GM12878 (cell line): Measurements from ENCODE around the gene NFYA. TPM values are rescaled to one million over a fixed set of nuclear protein-coding genes. Genes with fewer than 3 reads are reported as not detected.

Experiments used
- ATAC-seq: fragments of 200-7000 bp; cut with Tn5 transposase; 3 replicates; pipeline ENCODE4 v1.9.1; 2020; ENCODE audit warnings: mild to moderate bottlenecking, moderate library complexity
- BruUV-seq: library from RNA; stranded (reverse); fragments of 400-500 nt; replicated peaks from 2 replicates; lab custom pipeline; 2021; lab: Mats Ljungman, UMichigan
- CTCF ChIA-PET: fragments of 300-600 bp; sonication (Branson Sonifier 250); formaldehyde crosslinking; extraction: SDS; loops from one replicate; lab custom pipeline; 2021; ENCODE audit warnings: inconsistent platforms; lab: Yijun Ruan, JAX
- POLR2A ChIA-PET: fragments of 350-600 bp; formaldehyde crosslinking; extraction: SDS; loops from one replicate; lab custom pipeline; 2021; ENCODE audit warnings: inconsistent platforms; lab: Charles Lee
- RAD21 ChIA-PET: fragments of 300-600 bp; sonication (Branson Sonifier 250); formaldehyde crosslinking; loops from one replicate; lab custom pipeline; 2023; ENCODE audit warnings: antibody characterized with exemption; ENCODE audit not compliant: unreplicated experiment; lab: Charles Lee
- SMC1A ChIA-PET: fragments of 300-600 bp; sonication (Branson Sonifier 250); formaldehyde crosslinking; loops from one replicate; lab custom pipeline; 2023; ENCODE audit not compliant: unreplicated experiment, uncharacterized antibody; lab: Charles Lee
- DNase-seq: peaks from one replicate; pipeline ENCODE4 v3.0.0-alpha.2; 2011; ENCODE audit warnings: low read depth, low spot score
- FAIRE-seq: peaks from 3 replicates; lab custom pipeline; 2011; peaks lifted over from hg19 to GRCh38; lab: Jason Lieb, UNC
- H2AFZ ChIP-seq: 2 replicates; pipeline ENCODE4 v1.6.0; 2011; ENCODE audit warnings: low read depth, low read length, control low read depth; ENCODE audit not compliant: control insufficient read depth
- H3K27ac ChIP-seq: 2 replicates; pipeline ENCODE4 v1.5.1; 2011; ENCODE audit warnings: control low read depth; ENCODE audit not compliant: control insufficient read depth, insufficient read depth
- H3K27me3 ChIP-seq, 2 experiments: replicated peaks in 1 of 2; 2 replicates each; pipeline versions ENCODE4 v1.6.0 to v1.6.1; 2011; ENCODE audit warnings: low read length in 1 of 2; ENCODE audit not compliant: control insufficient read depth in 2 of 2, insufficient read depth in 2 of 2
- H3K36me3 ChIP-seq, 2 experiments: 2 replicates each; pipeline ENCODE4 v1.5.1; 2011; ENCODE audit warnings: low read length in 1 of 2; ENCODE audit not compliant: control insufficient read depth in 2 of 2, insufficient read depth in 2 of 2
- H3K4me1 ChIP-seq: 2 replicates; pipeline ENCODE4 v1.6.1; 2011; ENCODE audit warnings: mild to moderate bottlenecking, low read length, moderate library complexity, mixed read lengths; ENCODE audit not compliant: control insufficient read depth, insufficient read depth
- H3K4me2 ChIP-seq: 2 replicates; pipeline ENCODE4 v1.6.0; 2011; ENCODE audit warnings: control low read depth; ENCODE audit not compliant: control insufficient read depth, insufficient read depth
- H3K4me3 ChIP-seq: fragments of 200-600 bp; sonication (generic); 2 replicates; pipeline ENCODE4 v1.5.1; 2016
- H3K79me2 ChIP-seq: 2 replicates; pipeline ENCODE4 v1.6.0; 2011; ENCODE audit warnings: low read length; ENCODE audit not compliant: control insufficient read depth, insufficient read depth
- H3K9ac ChIP-seq: 2 replicates; pipeline ENCODE4 v1.8.0; 2011; ENCODE audit warnings: low read length, control low read depth, mixed read lengths; ENCODE audit not compliant: control insufficient read depth, insufficient read depth
- H3K9me3 ChIP-seq: replicated peaks from 3 replicates; pipeline ENCODE4 v1.5.1; 2011; ENCODE audit warnings: mild to moderate bottlenecking, low read length; ENCODE audit not compliant: control insufficient read depth, insufficient read depth
- H4K20me1 ChIP-seq: 2 replicates; pipeline ENCODE4 v1.6.0; 2011; ENCODE audit not compliant: control insufficient read depth, insufficient read depth
- BCLAF1 ChIP-seq: fragments of 450-650 bp; IDR thresholded peaks from 2 replicates; pipeline ENCODE4 v1.6.1; 2017; ENCODE audit warnings: antibody characterized with exemption, mild to moderate bottlenecking, moderate library complexity
- BHLHE40 ChIP-seq, 2 experiments: fragments of 450-650 bp in 1 of 2; IDR thresholded peaks; 2 replicates each; pipeline ENCODE4 v1.6.1; 2011 to 2017; ENCODE audit warnings: low read depth in 2 of 2, borderline replicate concordance in 1 of 2, improper control_type of control experiment in 1 of 2, low read length in 1 of 2, mild to moderate bottlenecking in 1 of 2
- CBFB ChIP-seq: IDR thresholded peaks from 2 replicates; pipeline ENCODE4 v1.6.1; 2016; ENCODE audit warnings: antibody characterized with exemption, low read depth
- CBX5 ChIP-seq: sonication (generic); IDR thresholded peaks from 2 replicates; pipeline ENCODE4 v1.6.1; 2016; ENCODE audit warnings: low read depth, moderate library complexity, mild to moderate bottlenecking, inconsistent platforms
- CTCF ChIP-seq, 3 experiments: IDR thresholded peaks in 2 of 3; conservative IDR thresholded peaks in 1 of 3; 2 replicates each; pipeline ENCODE4 v1.5.1; 2011; ENCODE audit warnings: low read depth in 3 of 3, low read length in 3 of 3, mild to moderate bottlenecking in 3 of 3, control low read depth in 2 of 3, moderate library complexity in 2 of 3, inconsistent platforms in 1 of 3, mixed read lengths in 1 of 3; ENCODE audit not compliant: control insufficient read depth in 2 of 3, insufficient read depth in 1 of 3; ENCODE audit errors: extremely low read depth in 1 of 3
- EED ChIP-seq: sonication (generic); IDR thresholded peaks from 2 replicates; pipeline ENCODE4 v1.6.1; 2016; ENCODE audit warnings: antibody characterized with exemption, low read depth
- HDAC2 ChIP-seq: fragments of 200-600 bp; sonication (generic); IDR thresholded peaks from 2 replicates; pipeline ENCODE4 v1.6.1; 2017
- LARP7 ChIP-seq: fragments of 450-650 bp; IDR thresholded peaks from 2 replicates; pipeline ENCODE4 v1.6.1; 2017; ENCODE audit warnings: mild to moderate bottlenecking
- MXI1 ChIP-seq: fragments of 150-350 bp; IDR thresholded peaks from 2 replicates; pipeline ENCODE4 v1.6.1; 2011; ENCODE audit warnings: low read depth, mild to moderate bottlenecking, inconsistent platforms, low read length, improper control_type of control experiment
- NBN ChIP-seq: fragments of 450-650 bp; IDR thresholded peaks from 2 replicates; pipeline ENCODE4 v1.6.1; 2016
- NFIC ChIP-seq: IDR thresholded peaks from 2 replicates; pipeline ENCODE4 v1.6.1; 2012; ENCODE audit warnings: low read depth, mild to moderate bottlenecking, inconsistent platforms, low read length, moderate library complexity
- NR2C2 ChIP-seq: IDR thresholded peaks from 2 replicates; pipeline ENCODE4 v1.6.1; 2011; ENCODE audit warnings: borderline replicate concordance, low read depth; ENCODE audit not compliant: control insufficient read depth, insufficient read length
- RAD21 ChIP-seq: IDR thresholded peaks from 2 replicates; pipeline ENCODE4 v1.6.1; 2011; ENCODE audit warnings: mild to moderate bottlenecking, low read depth, low read length, moderate library complexity; ENCODE audit not compliant: insufficient read depth
- RFX5 ChIP-seq: IDR thresholded peaks from 2 replicates; pipeline ENCODE4 v1.6.1; 2011; ENCODE audit warnings: low read depth, low read length, improper control_type of control experiment
- SMC3 ChIP-seq: IDR thresholded peaks from 2 replicates; pipeline ENCODE4 v1.6.1; 2011; ENCODE audit warnings: low read length, improper control_type of control experiment, borderline replicate concordance
- SRF ChIP-seq, 2 experiments: IDR thresholded peaks; 2 replicates each; pipeline ENCODE4 v1.6.1; 2011; ENCODE audit warnings: low read depth in 2 of 2, low read length in 2 of 2, mild to moderate bottlenecking in 1 of 2, moderate library complexity in 1 of 2
- TAF1 ChIP-seq: IDR thresholded peaks from 2 replicates; pipeline ENCODE4 v1.6.1; 2011; ENCODE audit warnings: mild to moderate bottlenecking, low read depth, low read length, borderline replicate concordance
- YY1 ChIP-seq: IDR thresholded peaks from 2 replicates; pipeline ENCODE4 v1.6.1; 2011; ENCODE audit warnings: low read depth, mild to moderate bottlenecking, low read length
- ZNF384 ChIP-seq: IDR thresholded peaks from 2 replicates; pipeline ENCODE4 v1.6.1; 2012; ENCODE audit warnings: low read depth, mild to moderate bottlenecking, low read length, improper control_type of control experiment, borderline replicate concordance
- WGBS: methylation state at CpG from one replicate; pipeline ENCODE4 v1.1.6; 2016; ENCODE audit warnings: low lambda C conversion rate; ENCODE audit not compliant: insufficient replicate concordance, insufficient coverage; ENCODE audit errors: missing lambda C conversion rate; 5-methylcytosine and 5-hydroxymethylcytosine counted together
- in situ Hi-C: fragments of 300-500 bp; cut with MboI; formaldehyde crosslinking; loops from 9 replicates; pipeline ENCODE4 v1.14.3; 2018; ENCODE audit warnings: mixed read lengths
- intact Hi-C: fragments of 100-400 bp; cut with micrococcal nuclease; formaldehyde crosslinking; loops from one replicate; pipeline ENCODE4 v1.14.2; 2022; ENCODE audit not compliant: unreplicated experiment
- polyA plus RNA-seq, 11 experiments: library from polyadenylated mRNA; depleted of rRNA in 4 of 11; unstranded in 6 of 11; stranded (reverse) in 5 of 11; fragments of >200 nt; fragmentation: Nextera tagmentation in 4 of 11; fragmentation: Illumina TruSeq in 1 of 11; extraction: Ambion mirVana in 4 of 11; extraction: Trizol in 1 of 11; gene quantifications; 1 replicate in 1 of 11; 2 replicates in 10 of 11; pipeline versions ENCODE4 v1.2.1 to v1.2.3, GENCODE V29; 2011 to 2016; ENCODE audit warnings: inconsistent platforms in 2 of 11, missing spikeins in 2 of 11, low read depth in 1 of 11
- total RNA-seq, 4 experiments: library from RNA; depleted of rRNA in 3 of 4; stranded (reverse); fragments of >200 nt in 3 of 4; fragmentation: Illumina TruSeq in 1 of 4; extraction: Trizol in 1 of 4; gene quantifications; 2 replicates each; pipeline versions ENCODE4 v1.2.1 to v1.2.3, GENCODE V29; 2013 to 2021

Gene NFYA
- total and polyA plus RNA-seq, 10 of the 15 experiments (the other 5 are each of a cell fraction or from before 2014, with no cell fraction given): 6.4 to 36.5 (median 19.1) TPM

- H2AFZ ChIP-seq: no peak overlapping the region
- peaks cover 0 to 10% of the 10 kb centered on the region in 2 experiments; a peak in 2 of 4 replicates for H3K36me3 ChIP-seq
- H3K79me2 ChIP-seq: peaks cover 11% of the 10 kb centered on the region
- SMC1A ChIA-PET: interaction anchor here (0.7 to 2.1 kb wide), 3 partner anchors 9 to 38 kb away, joined by 3 to 13 read pairs (median 4); no protein-coding TSS in a partner anchor
- in situ Hi-C loops (no loop called here), intact Hi-C loops (loop anchor here (1.0 kb wide), 1 partner anchor 61 kb away; no protein-coding TSS in a partner anchor)
- no peaks in the 10 kb centered on the region for H4K20me1 ChIP-seq
- POLR2A ChIA-PET: no interaction called here
- BruUV-seq: no TSS peak
- H3K4me1 ChIP-seq: 0 out of 2 replicates have a peak, but pooled peaks cover 2% of the 10 kb centered on the region
- H3K27me3 ChIP-seq: no peaks in the 10 kb centered on the region
- ATAC-seq: 0 out of 3 replicates have a peak, but pooled peaks have one; percentile 15
- no peak overlapping the region for H3K27ac ChIP-seq
- no peak overlapping the region for H3K4me3 ChIP-seq
- H3K9ac ChIP-seq: no peak overlapping the region
- RAD21 ChIA-PET: no interaction called here
- no peaks in the 10 kb centered on the region for H3K9me3 ChIP-seq
- H3K4me2 ChIP-seq: no peak overlapping the region
- peak; percentile 89 for FAIRE-seq
- 33% methylated on average over 3 of the region's 3 CpGs for WGBS
- CTCF ChIA-PET: interaction anchor here (0.6 to 6.5 kb wide), 8 partner anchors 9 to 115 kb away, joined by 3 to 62 read pairs (median 6); partner anchors contain the start of genes APOBEC2 and UNC5CL
- DNase-seq: peak; percentile 26
- TF ChIP-seq LARP7 (no peak), CBX5 (no peak), HDAC2 (no peak), RAD21 (peak; percentile 64), RFX5 (no peak), NR2C2 (no peak), CBFB (no peak), YY1 (no peak), EED (no peak), CTCF (IDR thresholded peaks at IDR 0.05 in 2 of 3, conservative IDR thresholded peaks at IDR 0.05 in 1 of 3; ENCODE audit: control insufficient read depth in 2 of 3, extremely low read depth in 1 of 3, insufficient read depth in 1 of 3, low read depth in 3 of 3, low read length in 3 of 3) (peak; percentile 72 to 86 (median 83)), SMC3 (peak; percentile 28; the same call in 1 of the 2 replicates), TAF1 (no peak), BCLAF1 (no peak), BHLHE40 (IDR thresholded peaks at IDR 0.05; ENCODE audit: borderline replicate concordance in 1 of 2, low read depth in 2 of 2, low read length in 1 of 2) (no peak), ZNF384 (no peak), MXI1 (0 out of 2 replicates have a peak, but pooled peaks have one; percentile 37), SRF (IDR thresholded peaks at IDR 0.05; ENCODE audit: low read depth in 2 of 2, low read length in 2 of 2) (no peak), NBN (no peak), NFIC (no peak)
Observed at GRCh38 chr6:41066867-41067304, 5.9 kb upstream of the NFYA start.
